ENCODE results near the gene SORCS1.

The SORCS1 gene

DNA sequence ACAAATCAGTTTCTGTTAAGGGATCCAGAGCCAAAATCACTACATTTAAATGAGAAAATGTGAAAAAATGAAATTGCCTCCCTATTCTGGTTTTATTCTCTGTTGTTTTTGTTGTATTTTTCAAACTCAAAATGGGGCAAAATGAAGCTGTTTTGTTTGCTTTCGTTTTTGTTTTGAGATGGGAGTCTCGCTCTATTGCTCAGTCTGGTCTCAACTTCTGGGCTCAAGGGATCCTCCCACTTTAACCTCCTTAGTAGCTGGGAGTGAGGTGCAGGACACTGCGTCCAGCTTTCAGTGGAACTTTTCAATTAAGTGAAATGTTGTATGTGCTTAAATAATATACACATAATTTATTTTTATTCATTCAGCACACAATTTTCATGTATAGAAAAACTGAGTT, 205.0 kb downstream of the SORCS1 start (continued):
- TF ChIP-seq ZBTB20 (tag by site-specific recombination; IDR thresholded peaks at IDR 0.05) (no peak), PRDM10 (tag by site-specific recombination; IDR thresholded peaks at IDR 0.05) (no peak)

DNA sequence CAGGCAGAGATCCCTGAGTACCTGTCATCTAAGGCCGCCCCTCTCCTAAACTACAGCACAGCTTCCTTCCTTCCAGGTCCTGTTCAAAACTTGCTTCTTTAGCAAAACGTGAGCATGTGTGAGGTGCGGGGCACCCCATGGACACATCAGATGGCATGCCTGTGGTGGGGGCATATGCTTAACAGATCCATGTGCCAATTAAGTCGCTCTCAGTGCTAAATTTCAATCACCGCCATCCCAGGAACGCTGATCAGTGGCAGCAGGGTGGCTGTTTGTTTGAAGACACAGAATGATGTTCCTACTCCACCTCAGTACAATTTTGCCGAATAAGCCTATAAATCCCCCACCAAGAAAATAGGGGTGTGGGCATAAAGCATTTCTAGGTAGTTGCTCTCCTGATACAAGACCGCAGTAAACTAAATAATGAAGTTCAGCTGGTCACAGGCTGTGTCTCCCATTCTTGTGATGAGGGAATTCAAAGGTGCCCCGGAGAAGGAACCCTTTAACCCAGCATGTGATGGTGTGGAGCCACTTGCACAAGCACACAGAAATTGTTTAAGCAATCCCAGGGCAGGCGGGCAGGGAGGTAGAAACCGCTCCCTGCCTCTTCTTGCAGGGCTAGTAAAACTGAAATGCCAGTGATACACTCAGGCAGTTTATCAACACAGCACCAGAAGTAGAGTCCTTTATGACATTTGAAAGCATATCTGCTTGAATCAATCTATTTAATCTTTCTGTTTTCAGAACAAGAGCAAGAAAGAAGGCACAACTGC, 205.7 kb downstream of the SORCS1 start:
- no peaks in the 10 kb centered on the region for H3K9me3 ChIP-seq (ENCODE audit: control insufficient read depth, insufficient read depth, low read depth, low read length)
- no peak overlapping the region for H3K27ac ChIP-seq (ENCODE audit: extremely low read depth, low read depth, low read length)
- ChIA-PET POLR2A (no interaction called here), CTCF (no interaction called here)
- H3K4me1 ChIP-seq (ENCODE audit: control insufficient read depth, insufficient read depth, low read length): no peaks in the 10 kb centered on the region
- TF ChIP-seq ZNF133 (tag by site-specific recombination; IDR thresholded peaks at IDR 0.05): no peak
- no peak for TF ChIP-seq ZNF510 (tag by site-specific recombination; IDR thresholded peaks at IDR 0.05; ENCODE audit: insufficient replicate concordance)
- TF ChIP-seq GLI4 (tag by site-specific recombination; IDR thresholded peaks at IDR 0.05): no peak
- no peak for TF ChIP-seq KLF1 (tag by site-specific recombination; IDR thresholded peaks at IDR 0.05)
- TF ChIP-seq, protein P1, sequence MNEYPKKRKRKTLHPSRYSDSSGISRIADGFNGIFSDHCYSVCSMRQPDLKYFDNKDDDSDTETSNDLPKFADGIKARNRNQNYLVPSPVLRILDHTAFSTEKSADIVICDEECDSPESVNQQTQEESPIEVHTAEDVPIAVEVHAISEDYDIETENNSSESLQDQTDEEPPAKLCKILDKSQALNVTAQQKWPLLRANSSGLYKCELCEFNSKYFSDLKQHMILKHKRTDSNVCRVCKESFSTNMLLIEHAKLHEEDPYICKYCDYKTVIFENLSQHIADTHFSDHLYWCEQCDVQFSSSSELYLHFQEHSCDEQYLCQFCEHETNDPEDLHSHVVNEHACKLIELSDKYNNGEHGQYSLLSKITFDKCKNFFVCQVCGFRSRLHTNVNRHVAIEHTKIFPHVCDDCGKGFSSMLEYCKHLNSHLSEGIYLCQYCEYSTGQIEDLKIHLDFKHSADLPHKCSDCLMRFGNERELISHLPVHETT (tag by site-specific recombination; IDR thresholded peaks at IDR 0.05): no peak
- TF ChIP-seq ZFP3 (tag by site-specific recombination; IDR thresholded peaks at IDR 0.05; ENCODE audit: low read depth): no peak
- TF ChIP-seq, protein P2, sequence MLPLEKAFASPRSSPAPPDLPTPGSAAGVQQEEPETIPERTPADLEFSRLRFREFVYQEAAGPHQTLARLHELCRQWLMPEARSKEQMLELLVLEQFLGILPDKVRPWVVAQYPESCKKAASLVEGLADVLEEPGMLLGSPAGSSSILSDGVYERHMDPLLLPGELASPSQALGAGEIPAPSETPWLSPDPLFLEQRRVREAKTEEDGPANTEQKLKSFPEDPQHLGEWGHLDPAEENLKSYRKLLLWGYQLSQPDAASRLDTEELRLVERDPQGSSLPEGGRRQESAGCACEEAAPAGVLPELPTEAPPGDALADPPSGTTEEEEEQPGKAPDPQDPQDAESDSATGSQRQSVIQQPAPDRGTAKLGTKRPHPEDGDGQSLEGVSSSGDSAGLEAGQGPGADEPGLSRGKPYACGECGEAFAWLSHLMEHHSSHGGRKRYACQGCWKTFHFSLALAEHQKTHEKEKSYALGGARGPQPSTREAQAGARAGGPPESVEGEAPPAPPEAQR (tag by site-specific recombination; IDR thresholded peaks at IDR 0.05): no peak
- TF ChIP-seq ZNF18 (tag by site-specific recombination; IDR thresholded peaks at IDR 0.05): no peak
- TF ChIP-seq ZNF624 (tag by site-specific recombination; IDR thresholded peaks at IDR 0.05): no peak
- no peak for TF ChIP-seq ZNF529 (tag by site-specific recombination; IDR thresholded peaks at IDR 0.05; ENCODE audit: insufficient replicate concordance)
- no peak overlapping the region for H3K4me3 ChIP-seq (ENCODE audit: low read depth, low read length)
- no peaks in the 10 kb centered on the region for H3K36me3 ChIP-seq (ENCODE audit: control insufficient read depth in 2 of 2, insufficient read depth in 1 of 2, low read length in 2 of 2)

DNA sequence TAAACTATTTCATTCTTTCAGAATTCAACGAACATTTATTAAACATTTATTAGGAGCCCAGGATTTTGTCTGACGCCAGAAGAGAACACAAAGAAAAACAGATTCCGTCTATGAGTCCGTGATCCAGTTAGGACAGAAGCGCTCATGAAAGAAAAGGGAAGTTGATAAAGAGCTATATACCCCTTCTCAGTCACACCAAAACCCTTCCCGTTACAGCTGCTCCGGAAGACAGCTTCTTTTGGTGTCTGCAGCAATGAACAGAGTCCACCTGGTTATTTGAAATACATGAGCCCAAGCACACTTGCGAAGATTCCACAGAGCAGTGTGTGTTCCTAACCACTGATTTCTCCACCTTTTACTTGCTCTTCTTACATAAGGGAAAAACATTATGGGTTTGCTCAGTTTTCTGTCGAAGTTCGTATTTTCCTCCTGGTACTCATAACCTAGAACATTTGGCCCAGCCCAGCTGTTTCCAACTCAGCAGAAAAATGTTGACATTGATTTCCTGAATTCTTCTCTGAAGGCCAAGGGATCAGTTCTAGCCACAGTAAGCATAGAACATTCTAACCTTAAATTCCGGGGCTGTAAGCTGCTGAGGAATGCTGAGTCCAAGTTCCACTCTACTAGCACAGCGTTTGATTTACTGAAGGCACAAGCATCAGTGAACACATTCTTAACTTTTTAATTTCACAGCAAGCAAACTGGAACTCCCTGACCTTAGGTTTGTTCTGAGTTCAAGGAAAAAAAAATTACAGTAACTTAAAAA, 206.5 kb downstream of the SORCS1 start:
- no peaks in the 10 kb centered on the region for H3K4me1 ChIP-seq (ENCODE audit: control insufficient read depth, insufficient read depth, low read length)
- CTCF ChIA-PET: no interaction called here
- H3K4me3 ChIP-seq (ENCODE audit: low read depth, low read length): no peak overlapping the region
- TF ChIP-seq ZFP3 (tag by site-specific recombination; IDR thresholded peaks at IDR 0.05; ENCODE audit: low read depth): no peak
- TF ChIP-seq, protein P3, sequence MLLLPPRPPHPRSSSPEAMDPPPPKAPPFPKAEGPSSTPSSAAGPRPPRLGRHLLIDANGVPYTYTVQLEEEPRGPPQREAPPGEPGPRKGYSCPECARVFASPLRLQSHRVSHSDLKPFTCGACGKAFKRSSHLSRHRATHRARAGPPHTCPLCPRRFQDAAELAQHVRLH (tag by site-specific recombination; IDR thresholded peaks at IDR 0.05): no peak
- TF ChIP-seq SCRT2 (tag by site-specific recombination; IDR thresholded peaks at IDR 0.05): no peak
- TF ChIP-seq ZNF350 (tag by site-specific recombination; IDR thresholded peaks at IDR 0.05): no peak
- H3K9me3 ChIP-seq (ENCODE audit: control insufficient read depth, insufficient read depth, low read depth, low read length): no peaks in the 10 kb centered on the region
- H3K36me3 ChIP-seq (ENCODE audit: control insufficient read depth in 2 of 2, insufficient read depth in 1 of 2, low read length in 2 of 2): no peaks in the 10 kb centered on the region
- H3K27ac ChIP-seq (ENCODE audit: extremely low read depth, low read depth, low read length): no peak overlapping the region
- POLR2A ChIA-PET: no interaction called here

Measured in HEK293 (cell line).